ENCODE measurements around the gene B4GALT2. TPM values are rescaled to one million over a fixed set of nuclear protein-coding genes. Genes with fewer than 3 reads are reported as not detected.

The B4GALT2 gene
- total and polyA plus RNA-seq, 8 donors: 33.2 to 58.9 (median 43.5) TPM

Other genes with a start within 250 kb of the B4GALT2 start
- 1 to 10 TPM; 1.8 to 2.3 TPM for gene ARTN, start 45.4 kb upstream of the B4GALT2 start, total RNA-seq
- gene ARTN, start 45.4 kb upstream of the B4GALT2 start, polyA plus RNA-seq (ENCODE audit: insufficient read length in 6 of 6): 1 to 10 TPM; 2.2 to 4.2 (median 2.8) TPM
- gene IPO13, start 32.3 kb upstream of the B4GALT2 start, total RNA-seq: 10 to 100 TPM; 26.8 to 33.4 TPM
- gene IPO13, start 32.3 kb upstream of the B4GALT2 start, polyA plus RNA-seq (ENCODE audit: insufficient read length in 6 of 6): 10 to 100 TPM; 18.0 to 24.1 (median 20.5) TPM
- 10 to 100 TPM; 13.5 to 23.4 TPM for gene DPH2, start 9.2 kb upstream of the B4GALT2 start, total RNA-seq
- 10 to 100 TPM; 17.2 to 24.8 (median 18.9) TPM for gene DPH2, start 9.2 kb upstream of the B4GALT2 start, polyA plus RNA-seq (ENCODE audit: insufficient read length in 6 of 6)
- 100 to 1,000 TPM; 176 to 239 TPM for gene ATP6V0B, start 4.2 kb upstream of the B4GALT2 start, total RNA-seq
- 10 to 100 TPM; 56.5 to 69.3 (median 64.3) TPM for gene ATP6V0B, start 4.2 kb upstream of the B4GALT2 start, polyA plus RNA-seq (ENCODE audit: insufficient read length in 6 of 6)
- 10 to 100 TPM in 1 of 2 donors, 1 to 10 TPM in 1; 9.9 to 13.7 TPM for gene CCDC24, start 12.4 kb downstream of the B4GALT2 start, total RNA-seq
- gene CCDC24, start 12.4 kb downstream of the B4GALT2 start, polyA plus RNA-seq (ENCODE audit: insufficient read length in 6 of 6): 10 to 100 TPM; 10.2 to 17.7 (median 12.9) TPM
- 10 to 100 TPM; 12.4 to 28.5 TPM for gene SLC6A9, start 52.3 kb downstream of the B4GALT2 start, total RNA-seq
- 10 to 100 TPM; 10.9 to 17.6 (median 14.6) TPM for gene SLC6A9, start 52.3 kb downstream of the B4GALT2 start, polyA plus RNA-seq (ENCODE audit: insufficient read length in 6 of 6)
- under 1 TPM; 0.26 to 0.29 TPM for gene KLF17, start 139.6 kb downstream of the B4GALT2 start, total RNA-seq
- under 1 TPM in 4 of 6 donors, not detected in 2; 0.04 to 0.09 (median 0.05) TPM for gene KLF17, start 139.6 kb downstream of the B4GALT2 start, polyA plus RNA-seq (ENCODE audit: insufficient read length in 6 of 6)
- not detected for gene KLF18, start 162.4 kb downstream of the B4GALT2 start, total RNA-seq
- gene KLF18, start 162.4 kb downstream of the B4GALT2 start, polyA plus RNA-seq (ENCODE audit: insufficient read length in 6 of 6): not detected
- 10 to 100 TPM; 25.6 to 32.5 TPM for gene DMAP1, start 234.3 kb downstream of the B4GALT2 start, total RNA-seq
- 10 to 100 TPM; 61.7 to 76.2 (median 68.9) TPM for gene DMAP1, start 234.3 kb downstream of the B4GALT2 start, polyA plus RNA-seq (ENCODE audit: insufficient read length in 6 of 6)